GM12878 (cell line): Measurements from ENCODE around the gene TOMM6. TPM values are rescaled to one million over a fixed set of nuclear protein-coding genes. Genes with fewer than 3 reads are reported as not detected.

Source experiments
- ATAC-seq: fragments of 200-7000 bp; cut with Tn5 transposase; 3 replicates; pipeline ENCODE4 v1.9.1; 2020; ENCODE audit warnings: mild to moderate bottlenecking, moderate library complexity
- BruUV-seq: library from RNA; stranded (reverse); fragments of 400-500 nt; replicated peaks from 2 replicates; lab custom pipeline; 2021; lab: Mats Ljungman, UMichigan
- CTCF ChIA-PET: fragments of 300-600 bp; sonication (Branson Sonifier 250); formaldehyde crosslinking; extraction: SDS; loops from one replicate; lab custom pipeline; 2021; ENCODE audit warnings: inconsistent platforms; lab: Yijun Ruan, JAX
- POLR2A ChIA-PET: fragments of 350-600 bp; formaldehyde crosslinking; extraction: SDS; loops from one replicate; lab custom pipeline; 2021; ENCODE audit warnings: inconsistent platforms; lab: Charles Lee
- RAD21 ChIA-PET: fragments of 300-600 bp; sonication (Branson Sonifier 250); formaldehyde crosslinking; loops from one replicate; lab custom pipeline; 2023; ENCODE audit warnings: antibody characterized with exemption; ENCODE audit not compliant: unreplicated experiment; lab: Charles Lee
- SMC1A ChIA-PET: fragments of 300-600 bp; sonication (Branson Sonifier 250); formaldehyde crosslinking; loops from one replicate; lab custom pipeline; 2023; ENCODE audit not compliant: unreplicated experiment, uncharacterized antibody; lab: Charles Lee
- DNase-seq: peaks from one replicate; pipeline ENCODE4 v3.0.0-alpha.2; 2011; ENCODE audit warnings: low read depth, low spot score
- FAIRE-seq: peaks from 3 replicates; lab custom pipeline; 2011; peaks lifted over from hg19 to GRCh38; lab: Jason Lieb, UNC
- H2AFZ ChIP-seq: 2 replicates; pipeline ENCODE4 v1.6.0; 2011; ENCODE audit warnings: low read depth, low read length, control low read depth; ENCODE audit not compliant: control insufficient read depth
- H3K27ac ChIP-seq: 2 replicates; pipeline ENCODE4 v1.5.1; 2011; ENCODE audit warnings: control low read depth; ENCODE audit not compliant: control insufficient read depth, insufficient read depth
- H3K27me3 ChIP-seq, 2 experiments: replicated peaks in 1 of 2; 2 replicates each; pipeline versions ENCODE4 v1.6.0 to v1.6.1; 2011; ENCODE audit warnings: low read length in 1 of 2; ENCODE audit not compliant: control insufficient read depth in 2 of 2, insufficient read depth in 2 of 2
- H3K36me3 ChIP-seq, 2 experiments: 2 replicates each; pipeline ENCODE4 v1.5.1; 2011; ENCODE audit warnings: low read length in 1 of 2; ENCODE audit not compliant: control insufficient read depth in 2 of 2, insufficient read depth in 2 of 2
- H3K4me1 ChIP-seq: 2 replicates; pipeline ENCODE4 v1.6.1; 2011; ENCODE audit warnings: mild to moderate bottlenecking, low read length, moderate library complexity, mixed read lengths; ENCODE audit not compliant: control insufficient read depth, insufficient read depth
- H3K4me2 ChIP-seq: 2 replicates; pipeline ENCODE4 v1.6.0; 2011; ENCODE audit warnings: control low read depth; ENCODE audit not compliant: control insufficient read depth, insufficient read depth
- H3K4me3 ChIP-seq: fragments of 200-600 bp; sonication (generic); 2 replicates; pipeline ENCODE4 v1.5.1; 2016
- H3K79me2 ChIP-seq: 2 replicates; pipeline ENCODE4 v1.6.0; 2011; ENCODE audit warnings: low read length; ENCODE audit not compliant: control insufficient read depth, insufficient read depth
- H3K9ac ChIP-seq: 2 replicates; pipeline ENCODE4 v1.8.0; 2011; ENCODE audit warnings: low read length, control low read depth, mixed read lengths; ENCODE audit not compliant: control insufficient read depth, insufficient read depth
- H3K9me3 ChIP-seq: replicated peaks from 3 replicates; pipeline ENCODE4 v1.5.1; 2011; ENCODE audit warnings: mild to moderate bottlenecking, low read length; ENCODE audit not compliant: control insufficient read depth, insufficient read depth
- H4K20me1 ChIP-seq: 2 replicates; pipeline ENCODE4 v1.6.0; 2011; ENCODE audit not compliant: control insufficient read depth, insufficient read depth
- EZH2 ChIP-seq: IDR thresholded peaks from 2 replicates; pipeline ENCODE4 v1.6.1; 2012; ENCODE audit warnings: low read depth, mild to moderate bottlenecking, control low read depth, inconsistent platforms, low read length, borderline replicate concordance; ENCODE audit not compliant: control insufficient read depth
- HCFC1 ChIP-seq: fragments of 150-350 bp; IDR thresholded peaks from 2 replicates; pipeline ENCODE4 v1.6.1; 2014; ENCODE audit warnings: low read length
- HDAC2 ChIP-seq: fragments of 200-600 bp; sonication (generic); IDR thresholded peaks from 2 replicates; pipeline ENCODE4 v1.6.1; 2017
- KAT2A ChIP-seq: conservative IDR thresholded peaks from 2 replicates; pipeline ENCODE4 v1.6.1; 2011; ENCODE audit warnings: low read depth, low read length; ENCODE audit not compliant: control insufficient read depth
- NR2C2 ChIP-seq: IDR thresholded peaks from 2 replicates; pipeline ENCODE4 v1.6.1; 2011; ENCODE audit warnings: borderline replicate concordance, low read depth; ENCODE audit not compliant: control insufficient read depth, insufficient read length
- PML ChIP-seq: IDR thresholded peaks from 2 replicates; pipeline ENCODE4 v1.6.1; 2012; ENCODE audit warnings: low read length, inconsistent platforms
- WGBS: methylation state at CpG from one replicate; pipeline ENCODE4 v1.1.6; 2016; ENCODE audit warnings: low lambda C conversion rate; ENCODE audit not compliant: insufficient replicate concordance, insufficient coverage; ENCODE audit errors: missing lambda C conversion rate; 5-methylcytosine and 5-hydroxymethylcytosine counted together
- in situ Hi-C: fragments of 300-500 bp; cut with MboI; formaldehyde crosslinking; loops from 9 replicates; pipeline ENCODE4 v1.14.3; 2018; ENCODE audit warnings: mixed read lengths
- intact Hi-C: fragments of 100-400 bp; cut with micrococcal nuclease; formaldehyde crosslinking; loops from one replicate; pipeline ENCODE4 v1.14.2; 2022; ENCODE audit not compliant: unreplicated experiment
- polyA plus RNA-seq, 11 experiments: library from polyadenylated mRNA; depleted of rRNA in 4 of 11; unstranded in 6 of 11; stranded (reverse) in 5 of 11; fragments of >200 nt; fragmentation: Nextera tagmentation in 4 of 11; fragmentation: Illumina TruSeq in 1 of 11; extraction: Ambion mirVana in 4 of 11; extraction: Trizol in 1 of 11; gene quantifications; 1 replicate in 1 of 11; 2 replicates in 10 of 11; pipeline versions ENCODE4 v1.2.1 to v1.2.3, GENCODE V29; 2011 to 2016; ENCODE audit warnings: inconsistent platforms in 2 of 11, missing spikeins in 2 of 11, low read depth in 1 of 11
- total RNA-seq, 4 experiments: library from RNA; depleted of rRNA in 3 of 4; stranded (reverse); fragments of >200 nt in 3 of 4; fragmentation: Illumina TruSeq in 1 of 4; extraction: Trizol in 1 of 4; gene quantifications; 2 replicates each; pipeline versions ENCODE4 v1.2.1 to v1.2.3, GENCODE V29; 2013 to 2021
- TF ChIP-seq, protein P1 (sequence below): fragments of 150-350 bp; IDR thresholded peaks from 2 replicates; pipeline ENCODE4 v1.6.1; 2016; ENCODE audit warnings: low read depth, low read length

The TOMM6 gene
- total and polyA plus RNA-seq, 10 of the 15 experiments (the other 5 are each of a cell fraction or from before 2014, with no cell fraction given), result 206 to 746 (median 448) TPM

GRCh38 chr6:41757271-41757670 lies 30.2 kb upstream of the TOMM6 start (continued):
- no peak for TF ChIP-seq EZH2
- TF ChIP-seq HDAC2, result no peak

DNA sequence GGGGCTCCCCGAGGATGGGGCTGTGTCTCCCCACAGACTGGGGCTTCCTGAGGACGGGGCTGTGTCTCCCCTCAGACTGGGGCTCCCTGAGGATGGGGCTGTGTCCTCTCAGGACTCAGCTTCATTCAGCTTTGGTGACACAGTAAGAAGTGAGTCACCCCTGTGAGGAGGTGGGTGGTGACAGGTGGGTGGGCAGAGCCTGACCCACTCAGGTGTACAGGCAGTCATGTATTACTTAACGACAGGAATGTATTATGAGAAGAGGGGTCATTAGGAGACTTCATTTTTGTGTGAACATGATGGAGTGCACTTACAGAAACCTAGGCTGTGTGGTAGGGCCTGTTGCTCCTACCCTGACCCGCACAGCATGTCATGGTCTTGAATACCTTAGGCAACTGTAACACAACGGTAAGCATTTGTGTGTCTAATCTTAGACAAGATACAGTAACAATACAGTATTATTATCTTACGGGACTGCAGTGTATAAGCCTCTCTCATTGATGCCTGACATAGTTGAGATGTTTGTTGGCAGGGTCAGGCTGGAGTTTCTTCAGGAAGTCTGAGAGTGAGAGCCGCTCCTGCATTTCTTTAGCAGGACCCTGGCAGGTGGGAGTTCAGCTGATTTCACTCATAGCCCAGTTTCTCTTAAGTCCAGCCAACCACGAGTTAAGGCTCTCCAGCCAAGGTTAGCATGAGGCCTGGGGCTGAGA lies 29.4 kb upstream of the TOMM6 start:
- Histone ChIP-seq H3K4me2 (no peak overlapping the region), H3K9ac (no peak overlapping the region), H4K20me1 (no peaks in the 10 kb centered on the region), H3K4me1 (no peaks in the 10 kb centered on the region), H3K79me2 (no peaks in the 10 kb centered on the region), H3K4me3 (no peak overlapping the region), H3K27ac (no peak overlapping the region), H3K27me3 (peaks cover 0 to 4% of the 10 kb centered on the region in 2 experiments; a peak in 2 of 4 replicates), H2AFZ (no peak overlapping the region), H3K9me3 (no peaks in the 10 kb centered on the region), H3K36me3 (no peaks in the 10 kb centered on the region)
- TF ChIP-seq NR2C2, result no peak
- no peak for TF ChIP-seq HCFC1
- TF ChIP-seq KAT2A, result no peak
- TF ChIP-seq, protein P1, sequence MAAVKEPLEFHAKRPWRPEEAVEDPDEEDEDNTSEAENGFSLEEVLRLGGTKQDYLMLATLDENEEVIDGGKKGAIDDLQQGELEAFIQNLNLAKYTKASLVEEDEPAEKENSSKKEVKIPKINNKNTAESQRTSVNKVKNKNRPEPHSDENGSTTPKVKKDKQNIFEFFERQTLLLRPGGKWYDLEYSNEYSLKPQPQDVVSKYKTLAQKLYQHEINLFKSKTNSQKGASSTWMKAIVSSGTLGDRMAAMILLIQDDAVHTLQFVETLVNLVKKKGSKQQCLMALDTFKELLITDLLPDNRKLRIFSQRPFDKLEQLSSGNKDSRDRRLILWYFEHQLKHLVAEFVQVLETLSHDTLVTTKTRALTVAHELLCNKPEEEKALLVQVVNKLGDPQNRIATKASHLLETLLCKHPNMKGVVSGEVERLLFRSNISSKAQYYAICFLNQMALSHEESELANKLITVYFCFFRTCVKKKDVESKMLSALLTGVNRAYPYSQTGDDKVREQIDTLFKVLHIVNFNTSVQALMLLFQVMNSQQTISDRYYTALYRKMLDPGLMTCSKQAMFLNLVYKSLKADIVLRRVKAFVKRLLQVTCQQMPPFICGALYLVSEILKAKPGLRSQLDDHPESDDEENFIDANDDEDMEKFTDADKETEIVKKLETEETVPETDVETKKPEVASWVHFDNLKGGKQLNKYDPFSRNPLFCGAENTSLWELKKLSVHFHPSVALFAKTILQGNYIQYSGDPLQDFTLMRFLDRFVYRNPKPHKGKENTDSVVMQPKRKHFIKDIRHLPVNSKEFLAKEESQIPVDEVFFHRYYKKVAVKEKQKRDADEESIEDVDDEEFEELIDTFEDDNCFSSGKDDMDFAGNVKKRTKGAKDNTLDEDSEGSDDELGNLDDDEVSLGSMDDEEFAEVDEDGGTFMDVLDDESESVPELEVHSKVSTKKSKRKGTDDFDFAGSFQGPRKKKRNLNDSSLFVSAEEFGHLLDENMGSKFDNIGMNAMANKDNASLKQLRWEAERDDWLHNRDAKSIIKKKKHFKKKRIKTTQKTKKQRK, result no peak
- no peak for TF ChIP-seq PML
- in situ Hi-C loops, result no loop called here
- ChIA-PET SMC1A (no interaction called here), CTCF (no interaction called here), RAD21 (no interaction called here), POLR2A (interaction anchor here (0.6 kb wide), 1 partner anchor 1433 kb away, joined by 3 read pairs; no protein-coding TSS in a partner anchor)
- DNase-seq (no peak), FAIRE-seq (no peak), ATAC-seq (no peak)
- 36% methylated on average over 8 of the region's 8 CpGs for WGBS
- intact Hi-C loops, result no loop called here
- no TSS peak for BruUV-seq
